GM21576 (cell line): ENCODE data around the gene PSENEN.
A peak's percentile ranks its signal among the peaks of the same experiment; 100 is the strongest.
"Not testable (repeated sequence)": the region's sequence is repeated elsewhere in the genome, so short reads cannot be mapped to it uniquely, and the experiment has no call there.

ENCODE experiments used
- ATAC-seq: cut with Tn5 transposase; IDR thresholded peaks from one replicate; pipeline ENCODE4 v1.9.1; 2021; ENCODE audit warnings: mild to moderate bottlenecking, moderate library complexity; ENCODE audit not compliant: unreplicated experiment

PSENEN gene

GRCh38 chr19:35768082-35768421 lies 22.6 kb downstream of the PSENEN start:
- no peak for ATAC-seq

- ATAC-seq, result not testable (repeated sequence)
Observed at GRCh38 chr19:35772362-35772761, 26.9 kb downstream of the PSENEN start.

DNA sequence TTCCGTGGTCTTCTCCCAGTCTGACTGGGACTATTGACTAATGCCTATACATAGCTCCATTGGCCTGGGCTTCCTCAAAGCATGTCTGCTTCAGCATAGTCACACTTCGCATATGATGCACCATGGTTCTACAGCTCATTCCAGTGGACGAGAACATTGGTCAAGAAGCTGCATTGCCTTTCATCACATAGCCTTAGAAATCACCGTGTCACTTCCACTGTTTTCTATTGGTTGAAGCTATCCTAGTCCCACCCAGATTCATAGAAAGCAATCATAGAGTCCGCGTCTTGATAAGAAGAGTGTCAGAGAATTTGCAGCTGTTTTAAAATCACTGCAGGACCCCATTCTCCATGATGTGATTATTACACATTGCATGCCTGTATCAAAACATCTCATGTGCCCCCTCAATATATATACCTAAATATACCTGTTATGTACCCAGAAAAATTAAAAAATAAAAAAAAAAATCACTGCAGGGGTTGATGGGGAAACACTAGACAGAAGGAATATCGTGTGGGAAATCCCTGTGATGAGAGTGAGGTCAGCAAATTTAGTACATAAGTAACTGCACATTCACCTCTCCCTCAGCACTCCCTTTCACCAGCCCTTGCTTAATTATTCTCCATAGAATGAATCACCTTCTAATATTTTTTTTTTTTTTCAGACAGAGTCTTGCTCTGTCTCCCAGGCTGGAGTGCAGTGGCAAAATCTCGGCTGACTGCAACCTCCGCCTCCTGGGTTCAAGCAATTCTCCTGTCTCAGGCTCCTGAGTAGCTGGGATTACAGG lies 27.8 kb downstream of the PSENEN start:
- no peak for ATAC-seq

DNA sequence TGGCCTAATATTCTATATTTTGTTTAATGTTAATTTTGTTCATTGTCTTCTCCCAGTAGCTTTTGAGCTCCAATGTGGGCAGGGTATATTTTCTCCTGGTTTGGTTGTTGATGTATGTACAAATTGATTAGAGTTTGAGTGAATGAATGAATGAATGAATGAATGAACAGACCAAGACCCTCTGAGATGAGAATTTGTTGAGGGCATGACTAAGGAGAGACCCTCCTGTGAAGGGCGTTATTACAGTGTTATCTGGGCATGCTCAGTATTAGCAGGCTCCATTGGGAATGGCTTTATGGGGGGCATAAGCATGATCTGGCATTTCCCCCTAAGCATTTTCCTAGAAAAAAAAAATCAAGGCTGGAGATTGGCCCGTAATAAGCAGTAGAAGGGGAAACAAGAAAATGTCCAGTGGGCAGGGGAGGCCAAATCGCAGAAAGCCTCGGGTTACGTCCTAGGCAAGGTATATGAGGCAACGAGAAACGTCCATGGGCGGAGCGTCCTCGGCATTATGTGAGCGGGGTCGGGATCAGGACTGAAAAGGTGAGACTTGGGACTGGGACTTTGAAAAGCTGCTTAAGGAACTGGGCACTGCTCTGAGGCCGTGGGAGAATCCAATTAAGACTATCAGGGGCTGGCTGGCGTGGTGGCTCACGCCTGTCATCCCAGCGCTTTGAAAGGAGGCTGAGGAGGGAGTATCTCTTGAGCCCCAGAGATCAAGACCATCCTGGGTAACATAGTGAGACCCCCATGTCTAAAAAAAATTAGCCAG lies 29.0 kb downstream of the PSENEN start:
- no peak for ATAC-seq

GRCh38 chr19:35775046-35775297 lies 29.5 kb downstream of the PSENEN start:
- ATAC-seq, result no peak

- ATAC-seq, result peak; percentile 89
Observed at GRCh38 chr19:35775298-35776101, 30.0 kb downstream of the PSENEN start, which contains the start of gene ARHGAP33. TSS of gene ARHGAP33 (plus strand) at chr19:35775564. CDS start at chr19:35775659, 95 bp downstream.

GRCh38 chr19:35776102-35776788 lies 30.8 kb downstream of the PSENEN start:
- ATAC-seq, result no peak

DNA sequence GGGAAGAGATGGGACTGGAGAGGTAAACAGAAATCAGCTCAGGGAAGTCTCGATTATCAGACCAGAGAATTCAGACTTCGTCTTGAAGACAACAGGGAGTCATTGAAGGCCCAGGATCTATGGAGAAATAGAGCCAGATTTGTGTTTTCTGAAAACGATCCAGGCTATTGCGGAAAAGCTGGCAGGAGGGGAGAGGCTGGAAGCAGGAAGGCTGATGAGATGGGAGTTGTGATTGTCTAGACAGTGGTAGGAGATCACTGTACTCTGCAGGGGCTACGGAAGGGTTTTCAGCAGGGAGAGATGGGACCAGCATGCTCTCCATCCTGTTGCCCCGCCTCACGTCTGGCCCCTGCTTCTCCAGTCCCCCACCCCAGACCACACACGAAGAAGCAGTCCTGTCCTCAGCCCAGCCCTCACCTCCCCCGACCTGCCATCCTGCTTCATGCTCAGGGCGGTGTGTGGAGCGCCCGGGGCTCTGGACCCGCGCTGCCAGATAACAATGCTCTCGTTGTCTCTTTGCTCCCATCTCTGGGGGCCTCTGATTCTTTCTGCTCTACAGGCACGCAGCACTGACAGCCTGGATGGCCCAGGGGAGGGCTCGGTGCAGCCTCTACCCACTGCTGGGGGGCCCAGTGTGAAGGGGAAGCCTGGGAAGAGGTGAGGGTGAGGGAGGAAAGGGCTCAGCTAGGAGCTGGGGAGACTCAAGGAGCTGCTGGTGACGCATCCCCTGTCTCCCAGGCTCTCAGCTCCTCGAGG lies 31.8 kb downstream of the PSENEN start:
- ATAC-seq, result no peak

- ATAC-seq, result no peak
Observed at GRCh38 chr19:35777961-35778360, 32.5 kb downstream of the PSENEN start.

- ATAC-seq, result no peak
Observed at GRCh38 chr19:35779033-35779432, 33.6 kb downstream of the PSENEN start.

DNA sequence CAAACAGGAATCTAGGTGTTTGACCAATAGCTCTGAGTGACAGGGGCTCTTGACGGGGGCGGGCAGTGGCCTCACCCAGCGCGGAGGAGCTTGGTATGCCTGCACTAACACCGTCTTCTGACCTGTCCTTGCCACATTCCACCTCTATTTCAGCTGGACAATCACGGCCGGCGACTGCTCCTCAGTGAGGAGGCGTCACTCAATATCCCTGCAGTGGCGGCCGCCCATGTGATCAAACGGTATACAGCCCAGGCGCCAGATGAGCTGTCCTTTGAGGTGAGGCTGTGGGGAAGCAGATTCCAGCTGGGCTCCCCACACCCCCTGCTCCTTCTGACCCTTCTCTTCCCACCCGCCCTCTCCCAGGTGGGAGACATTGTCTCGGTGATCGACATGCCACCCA lies 34.6 kb downstream of the PSENEN start:
- ATAC-seq, result no peak

DNA sequence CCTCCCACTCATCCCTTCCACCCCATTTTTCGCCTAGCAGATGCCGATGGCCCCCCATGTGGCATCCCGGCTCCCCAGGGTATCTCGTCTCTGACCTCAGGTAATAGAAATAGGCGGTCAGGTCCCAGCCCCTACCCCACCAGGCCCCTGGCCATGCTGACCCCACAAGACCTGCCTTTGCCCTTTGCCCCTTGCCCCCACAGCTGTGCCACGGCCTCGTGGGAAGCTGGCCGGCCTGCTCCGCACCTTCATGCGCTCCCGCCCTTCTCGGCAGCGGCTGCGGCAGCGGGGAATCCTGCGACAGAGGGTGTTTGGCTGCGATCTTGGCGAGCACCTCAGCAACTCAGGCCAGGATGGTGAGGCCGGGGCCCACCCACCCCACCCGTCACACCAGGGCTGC lies 35.3 kb downstream of the PSENEN start:
- ATAC-seq, result no peak

DNA sequence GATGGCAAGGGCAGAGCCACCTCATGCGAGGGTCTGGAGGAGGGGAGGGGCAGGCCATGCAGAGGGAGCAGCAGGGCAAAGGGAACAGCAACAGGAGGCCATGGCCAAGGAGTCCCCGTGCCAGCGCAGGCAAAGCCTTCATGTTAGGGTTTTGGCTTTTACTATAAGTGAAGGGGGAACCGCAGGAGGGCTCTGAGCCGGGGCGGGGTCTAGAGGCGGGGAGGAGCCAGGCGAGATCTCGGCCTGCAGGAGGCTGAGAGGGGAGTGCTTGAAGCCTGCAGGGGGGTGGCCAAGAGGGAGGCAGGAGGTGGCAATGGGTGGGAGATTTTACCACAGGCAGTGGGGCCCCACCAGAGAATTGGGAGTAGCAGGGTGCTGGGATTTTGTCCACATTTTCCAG lies 36.2 kb downstream of the PSENEN start:
- ATAC-seq, result no peak

DNA sequence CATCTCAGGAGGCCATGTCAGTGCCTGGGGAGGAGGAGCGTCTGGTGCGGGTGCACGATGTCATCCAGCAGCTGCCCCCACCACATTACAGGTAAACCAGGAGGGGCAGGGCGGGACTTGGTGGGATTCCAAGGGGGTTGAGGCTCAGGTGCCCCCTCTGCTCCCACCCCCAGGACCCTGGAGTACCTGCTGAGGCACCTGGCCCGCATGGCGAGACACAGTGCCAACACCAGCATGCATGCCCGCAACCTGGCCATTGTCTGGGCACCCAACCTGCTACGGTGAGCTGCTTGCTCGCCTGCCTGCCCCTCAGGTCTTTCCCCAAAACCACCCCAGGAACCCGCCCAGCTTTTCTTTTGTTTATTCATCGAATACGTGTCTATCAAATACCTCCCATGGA lies 37.1 kb downstream of the PSENEN start:
- no peak for ATAC-seq

- ATAC-seq, result no peak
Observed at GRCh38 chr19:35783469-35784434, 38.3 kb downstream of the PSENEN start.

GRCh38 chr19:35784503-35785338 lies 39.3 kb downstream of the PSENEN start:
- no peak for ATAC-seq

GRCh38 chr19:35785339-35785627 lies 39.8 kb downstream of the PSENEN start:
- no peak for ATAC-seq

DNA sequence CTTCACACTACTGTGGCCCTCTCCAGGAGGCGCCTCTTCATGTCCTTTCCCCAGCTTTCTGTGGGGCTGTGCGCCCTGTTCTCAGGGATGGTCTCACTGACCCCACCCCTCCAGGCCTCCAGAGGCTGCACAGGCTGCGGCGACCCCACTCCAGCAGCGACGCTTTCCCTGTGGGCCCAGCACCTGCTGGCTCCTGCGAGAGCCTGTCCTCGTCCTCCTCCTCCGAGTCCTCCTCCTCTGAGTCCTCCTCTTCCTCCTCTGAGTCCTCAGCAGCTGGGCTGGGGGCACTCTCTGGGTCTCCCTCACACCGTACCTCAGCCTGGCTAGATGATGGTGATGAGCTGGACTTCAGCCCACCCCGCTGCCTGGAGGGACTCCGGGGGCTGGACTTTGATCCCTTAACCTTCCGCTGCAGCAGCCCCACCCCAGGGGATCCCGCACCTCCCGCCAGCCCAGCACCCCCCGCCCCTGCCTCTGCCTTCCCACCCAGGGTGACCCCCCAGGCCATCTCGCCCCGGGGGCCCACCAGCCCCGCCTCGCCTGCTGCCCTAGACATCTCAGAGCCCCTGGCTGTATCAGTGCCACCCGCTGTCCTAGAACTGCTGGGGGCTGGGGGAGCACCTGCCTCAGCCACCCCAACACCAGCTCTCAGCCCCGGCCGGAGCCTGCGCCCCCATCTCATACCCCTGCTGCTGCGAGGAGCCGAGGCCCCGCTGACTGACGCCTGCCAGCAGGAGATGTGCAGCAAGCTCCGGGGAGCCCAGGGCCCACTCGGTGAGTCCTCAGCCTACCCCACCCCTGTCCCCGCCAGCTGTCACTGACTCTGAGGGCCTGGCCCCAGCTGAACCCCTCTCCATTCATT lies 41.1 kb downstream of the PSENEN start:
- no peak for ATAC-seq
